A673 (cell line): ENCODE measurements around the gene RFX2. TPM values are rescaled to one million over a fixed set of nuclear protein-coding genes. Genes with fewer than 3 reads are reported as not detected.

Experiments used
- BruUV-seq: library from RNA; stranded (reverse); fragments of 400-500 nt; replicated peaks from 2 replicates; lab custom pipeline; 2021; lab: Mats Ljungman, UMichigan
- CTCF ChIA-PET: fragments of 300-600 bp; sonication (Branson Sonifier 250); formaldehyde crosslinking; loops from one replicate; lab custom pipeline; 2022; ENCODE audit warnings: antibody characterized with exemption; lab: Charles Lee
- POLR2A ChIA-PET: fragments of 300-600 bp; sonication (Branson Sonifier 250); formaldehyde crosslinking; loops from one replicate; lab custom pipeline; 2022; ENCODE audit warnings: antibody characterized with exemption; ENCODE audit not compliant: low non-redundant PET; lab: Charles Lee
- DNase-seq: peaks from one replicate; pipeline ENCODE4 v3.0.0-alpha.2; 2015; ENCODE audit warnings: low spot score
- H3K27ac ChIP-seq: fragments of 200-600 bp; sonication (generic); 2 replicates; pipeline ENCODE4 v1.5.1; 2016; ENCODE audit warnings: mixed run types, low read depth, mild to moderate bottlenecking, mixed read lengths, antibody characterized with exemption, low read length; ENCODE audit not compliant: poor library complexity, severe bottlenecking
- H3K27me3 ChIP-seq: fragments of 200-600 bp; sonication (generic); replicated peaks from 2 replicates; pipeline ENCODE4 v1.6.1; 2017; ENCODE audit warnings: mixed run types, low read depth, mild to moderate bottlenecking, mixed read lengths, antibody characterized with exemption, low read length; ENCODE audit not compliant: insufficient read depth, poor library complexity
- H3K36me3 ChIP-seq: fragments of 200-600 bp; sonication (generic); 2 replicates; pipeline ENCODE4 v1.6.1; 2016; ENCODE audit warnings: mixed run types, mild to moderate bottlenecking, mixed read lengths, antibody characterized with exemption, low read length; ENCODE audit not compliant: insufficient read depth, poor library complexity, severe bottlenecking
- H3K4me1 ChIP-seq: fragments of 200-600 bp; sonication (generic); 2 replicates; pipeline ENCODE4 v1.6.1; 2017; ENCODE audit warnings: mixed run types, mild to moderate bottlenecking, mixed read lengths, antibody characterized with exemption, low read length; ENCODE audit not compliant: insufficient read depth, poor library complexity, severe bottlenecking
- H3K4me3 ChIP-seq: fragments of 200-600 bp; sonication (generic); 2 replicates; pipeline ENCODE4 v1.5.1; 2016; ENCODE audit warnings: low read depth, mixed run types, mild to moderate bottlenecking, mixed read lengths, low read length; ENCODE audit not compliant: poor library complexity, severe bottlenecking
- H3K9me3 ChIP-seq: fragments of 200-600 bp; sonication (generic); 2 replicates; pipeline ENCODE4 v1.6.1; 2016; ENCODE audit warnings: mixed run types, low read depth, mild to moderate bottlenecking, mixed read lengths, antibody characterized with exemption, low read length; ENCODE audit not compliant: poor library complexity, severe bottlenecking
- EZH2 ChIP-seq: fragments of 200-600 bp; sonication (generic); IDR thresholded peaks from 2 replicates; pipeline ENCODE4 v1.6.1; 2017; ENCODE audit warnings: borderline replicate concordance, low read depth, mild to moderate bottlenecking, mixed read lengths, antibody characterized with exemption, low read length; ENCODE audit not compliant: poor library complexity, severe bottlenecking
- intact Hi-C: fragments of 100-400 bp; cut with micrococcal nuclease; formaldehyde crosslinking; loops from one replicate; pipeline ENCODE4 v1.10.0; 2022; ENCODE audit not compliant: unreplicated experiment
- total RNA-seq: library from RNA; stranded (reverse); gene quantifications from 2 replicates; pipeline ENCODE4 v1.2.3, GENCODE V29; 2021
- TF ChIP-seq, protein P1 (sequence below): fragments of 300-800, 200-600 bp; sonication (generic); conservative IDR thresholded peaks from 2 replicates; pipeline ENCODE4 v1.5.1; 2017; ENCODE audit warnings: low read depth, mild to moderate bottlenecking, antibody characterized with exemption, low read length, moderate library complexity, mixed read lengths

Gene RFX2
- total RNA-seq, 1 experiment from 2014 or later: 11.7 TPM

DNA sequence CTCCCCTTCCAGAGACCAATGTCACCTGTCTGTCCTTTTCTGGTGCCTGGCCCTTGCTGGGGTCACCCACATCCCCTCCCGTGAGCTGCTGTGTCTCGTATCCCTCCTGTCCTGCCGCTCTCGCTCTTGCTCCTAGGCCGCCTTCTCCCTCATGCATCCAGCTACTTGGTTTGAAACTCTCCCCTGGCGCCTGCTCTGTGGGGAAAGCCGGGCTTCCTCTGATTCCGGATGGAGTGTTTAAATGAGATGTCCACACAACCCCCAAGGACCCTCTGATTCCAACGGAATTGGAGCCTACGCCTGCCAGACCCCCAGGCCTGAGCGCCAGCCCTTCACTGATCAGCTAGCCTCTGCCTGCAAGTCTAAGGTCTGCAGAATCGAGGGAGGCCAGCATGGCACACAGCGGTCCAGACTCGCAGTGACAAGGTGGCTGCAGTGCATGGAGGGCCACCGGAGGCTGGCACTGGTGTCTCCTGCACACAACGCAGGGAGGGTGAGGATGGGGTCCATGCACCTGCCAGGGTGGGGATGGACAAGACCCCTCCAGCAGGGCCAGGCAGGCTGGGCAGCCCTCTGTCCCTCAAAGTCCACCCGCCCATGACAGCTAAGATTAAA is 47.2 kb downstream of the RFX2 start:
- H3K4me1 ChIP-seq: peaks cover 10% of the 10 kb centered on the region
- intact Hi-C loops: no loop called here
- ChIA-PET POLR2A (no interaction called here), CTCF (no interaction called here)
- no peaks in the 10 kb centered on the region for H3K36me3 ChIP-seq
- TF ChIP-seq, protein P1, sequence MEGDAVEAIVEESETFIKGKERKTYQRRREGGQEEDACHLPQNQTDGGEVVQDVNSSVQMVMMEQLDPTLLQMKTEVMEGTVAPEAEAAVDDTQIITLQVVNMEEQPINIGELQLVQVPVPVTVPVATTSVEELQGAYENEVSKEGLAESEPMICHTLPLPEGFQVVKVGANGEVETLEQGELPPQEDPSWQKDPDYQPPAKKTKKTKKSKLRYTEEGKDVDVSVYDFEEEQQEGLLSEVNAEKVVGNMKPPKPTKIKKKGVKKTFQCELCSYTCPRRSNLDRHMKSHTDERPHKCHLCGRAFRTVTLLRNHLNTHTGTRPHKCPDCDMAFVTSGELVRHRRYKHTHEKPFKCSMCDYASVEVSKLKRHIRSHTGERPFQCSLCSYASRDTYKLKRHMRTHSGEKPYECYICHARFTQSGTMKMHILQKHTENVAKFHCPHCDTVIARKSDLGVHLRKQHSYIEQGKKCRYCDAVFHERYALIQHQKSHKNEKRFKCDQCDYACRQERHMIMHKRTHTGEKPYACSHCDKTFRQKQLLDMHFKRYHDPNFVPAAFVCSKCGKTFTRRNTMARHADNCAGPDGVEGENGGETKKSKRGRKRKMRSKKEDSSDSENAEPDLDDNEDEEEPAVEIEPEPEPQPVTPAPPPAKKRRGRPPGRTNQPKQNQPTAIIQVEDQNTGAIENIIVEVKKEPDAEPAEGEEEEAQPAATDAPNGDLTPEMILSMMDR: no peak
- no peak for TF ChIP-seq EZH2
- H3K4me3 ChIP-seq: no peak overlapping the region
- no peak overlapping the region for H3K27ac ChIP-seq
- no TSS peak for BruUV-seq
- no peak for DNase-seq
- H3K27me3 ChIP-seq: no peaks in the 10 kb centered on the region
- H3K9me3 ChIP-seq: no peaks in the 10 kb centered on the region

DNA sequence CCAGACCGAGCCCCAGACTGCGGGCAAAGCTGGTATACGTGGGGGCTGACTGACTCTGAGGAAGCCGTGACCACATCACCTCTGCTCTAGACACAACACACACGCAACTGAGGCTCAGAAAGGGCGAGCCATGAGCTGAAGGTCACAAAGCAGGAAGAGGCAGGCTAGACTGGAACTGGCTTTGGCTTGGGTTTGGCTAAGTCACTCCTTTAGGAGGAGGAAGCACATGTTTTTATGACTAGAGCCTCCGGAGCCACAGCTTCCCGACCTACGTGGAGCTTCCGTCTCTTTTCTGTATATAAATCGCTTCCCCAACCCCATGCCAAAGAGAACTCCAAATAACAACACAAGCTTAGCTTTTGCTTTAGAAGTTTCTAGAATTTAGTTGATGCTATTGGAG is 48.0 kb downstream of the RFX2 start:
- intact Hi-C loops: no loop called here
- POLR2A ChIA-PET: no interaction called here
- Histone ChIP-seq H3K9me3 (no peaks in the 10 kb centered on the region), H3K36me3 (no peaks in the 10 kb centered on the region), H3K4me3 (no peak overlapping the region), H3K4me1 (peaks cover 10% of the 10 kb centered on the region), H3K27me3 (no peaks in the 10 kb centered on the region), H3K27ac (no peak overlapping the region)
- TF ChIP-seq, protein P1: no peak
- no peak for TF ChIP-seq EZH2
- DNase-seq: no peak
- no TSS peak for BruUV-seq
- CTCF ChIA-PET: no interaction called here

DNA sequence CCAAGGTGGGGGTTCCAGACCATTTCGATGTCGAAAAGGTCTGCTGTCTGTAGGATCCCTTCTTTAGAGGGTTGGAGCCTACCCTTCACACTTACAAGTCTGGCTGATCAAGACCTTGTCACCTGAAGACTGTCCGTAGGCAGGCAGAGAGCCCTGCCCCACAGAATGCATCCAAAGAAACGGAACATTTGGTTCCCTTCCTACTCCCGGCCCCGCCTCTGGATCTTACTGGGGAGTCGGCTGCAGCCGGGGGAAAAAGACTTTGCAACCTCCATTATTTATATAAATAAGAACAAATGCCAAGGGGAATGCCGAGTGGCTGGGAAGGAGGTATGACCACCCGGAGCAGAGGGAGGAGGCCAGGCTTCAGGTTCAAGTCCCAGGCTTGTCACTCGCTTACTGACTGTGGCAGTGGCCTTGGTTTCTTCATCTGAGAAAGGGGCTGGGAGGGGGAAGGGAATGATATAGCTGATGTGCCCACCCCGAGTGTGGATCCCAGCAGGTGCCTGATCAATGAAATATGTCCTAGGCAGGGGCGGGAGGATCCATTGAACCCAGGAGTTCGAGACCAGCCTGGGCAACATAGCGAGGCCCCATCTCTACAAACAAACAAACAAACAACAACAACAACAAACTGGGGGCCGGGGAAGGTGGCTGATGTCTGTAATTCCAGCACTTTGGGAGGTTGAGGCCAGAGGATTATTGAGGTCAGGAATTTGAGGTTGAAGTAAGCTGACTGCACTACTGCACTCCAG is 48.7 kb downstream of the RFX2 start:
- H3K36me3 ChIP-seq: no peaks in the 10 kb centered on the region
- no TSS peak for BruUV-seq
- intact Hi-C loops: no loop called here
- no peak for DNase-seq
- H3K27ac ChIP-seq: no peak overlapping the region
- no peaks in the 10 kb centered on the region for H3K27me3 ChIP-seq
- H3K4me3 ChIP-seq: no peak overlapping the region
- ChIA-PET CTCF (no interaction called here), POLR2A (no interaction called here)
- no peaks in the 10 kb centered on the region for H3K9me3 ChIP-seq
- no peak for TF ChIP-seq EZH2
- TF ChIP-seq, protein P1: no peak
- H3K4me1 ChIP-seq: peaks cover 10% of the 10 kb centered on the region
